ENCODE data around the gene DLEU7.

DLEU7 gene

GRCh38 chr13:50843257-50844083 is at the start of gene DLEU7:
TSS of gene DLEU7 (minus strand) at chr13:50843692. CDS start at chr13:50843646, 46 bp downstream.
- DNase-seq: no peak

DNA sequence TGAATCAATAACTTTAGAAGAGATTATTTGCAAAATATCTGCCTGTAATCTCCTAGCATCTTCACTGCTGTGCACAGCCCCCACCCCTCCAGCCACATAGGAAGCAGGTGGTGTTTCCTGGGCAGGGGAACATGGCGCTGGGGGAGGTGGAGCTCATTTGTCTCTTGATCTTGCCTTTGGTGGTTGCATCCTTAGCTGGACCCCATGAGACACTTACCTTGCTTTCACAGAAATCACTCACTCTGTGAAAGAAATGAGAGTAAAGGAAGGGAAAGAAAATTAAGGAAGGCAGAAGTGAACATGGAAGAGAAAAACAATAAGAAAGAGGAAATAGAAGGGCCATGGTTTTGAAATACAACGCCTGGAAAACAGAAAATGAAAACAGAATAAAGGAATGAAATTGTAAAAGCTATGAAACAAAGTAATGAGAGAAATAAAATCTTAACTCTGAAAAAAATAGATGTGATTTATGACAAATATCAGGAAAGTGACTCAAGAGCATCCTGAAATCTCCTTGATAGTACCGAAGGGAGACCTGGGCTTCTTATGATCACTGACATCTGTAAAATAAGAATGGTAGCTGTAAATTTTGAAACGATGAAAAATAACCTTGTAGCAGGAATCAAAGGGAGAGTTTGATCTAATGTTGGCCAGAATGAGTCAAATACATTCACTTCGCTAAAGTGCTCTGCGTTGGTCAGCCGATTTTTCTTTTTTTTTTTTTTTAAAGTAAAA is 48.9 kb upstream of the DLEU7 start:
- peak; percentile 48 for DNase-seq

GRCh38 chr13:50891206-50891605 is 47.7 kb upstream of the DLEU7 start:
- no peak for DNase-seq

DNA sequence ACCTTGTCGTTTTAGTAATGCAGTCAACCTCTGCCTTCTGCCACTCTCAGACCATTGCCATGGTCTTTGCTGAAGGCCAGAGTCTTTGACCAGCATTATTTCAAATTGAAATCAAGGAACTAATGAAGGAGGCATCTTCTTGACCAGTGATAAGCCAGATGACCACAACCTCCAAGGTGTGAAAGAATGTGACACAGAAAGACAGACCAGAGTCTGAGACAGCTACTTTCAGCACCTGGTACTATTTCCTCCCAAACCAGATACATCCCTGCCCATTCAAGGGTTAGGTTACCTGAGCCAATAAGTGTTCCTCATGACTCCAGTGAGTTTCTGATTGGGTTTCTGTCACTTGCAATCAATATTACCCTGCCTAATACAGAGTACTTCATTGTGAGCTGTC is 45.8 kb upstream of the DLEU7 start:
- DNase-seq: no peak

DNA sequence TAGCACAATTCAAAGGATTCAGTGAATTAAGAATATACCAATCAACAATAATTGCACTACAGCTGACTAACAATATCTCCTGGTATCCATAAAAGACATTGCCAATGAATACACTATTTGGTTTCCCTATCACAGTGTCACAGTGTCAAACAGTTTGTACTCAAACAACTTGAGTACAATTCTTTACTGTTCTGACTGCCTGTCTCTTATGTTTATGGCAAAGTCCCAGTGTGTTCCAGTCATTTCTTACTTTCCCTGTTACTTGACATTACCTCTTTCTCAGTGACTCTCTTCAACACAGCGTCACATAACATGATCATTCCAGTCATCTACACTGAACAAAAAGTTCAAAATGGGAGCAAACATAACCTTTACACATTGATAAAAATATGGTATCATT is 44.9 kb upstream of the DLEU7 start:
- DNase-seq: no peak

DNA sequence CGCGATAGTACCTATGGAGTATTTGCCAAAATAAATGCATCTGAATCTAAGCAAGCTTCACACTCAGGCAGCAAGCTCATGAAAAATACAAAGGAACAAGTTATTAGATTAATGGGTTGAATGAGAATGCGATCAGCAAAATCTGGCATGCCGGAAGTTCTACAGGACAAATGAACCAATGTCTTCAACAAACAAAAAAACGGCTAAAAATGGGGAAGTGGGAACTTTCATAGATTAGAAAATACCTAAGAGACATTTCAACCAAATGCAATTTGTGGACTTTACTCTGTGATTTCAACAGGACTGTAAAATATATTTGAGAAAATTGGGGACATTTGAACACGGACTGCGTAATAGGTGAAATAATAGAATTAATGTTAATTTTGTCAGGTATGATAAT is 43.7 kb upstream of the DLEU7 start:
- DNase-seq: peak; percentile 56

DNA sequence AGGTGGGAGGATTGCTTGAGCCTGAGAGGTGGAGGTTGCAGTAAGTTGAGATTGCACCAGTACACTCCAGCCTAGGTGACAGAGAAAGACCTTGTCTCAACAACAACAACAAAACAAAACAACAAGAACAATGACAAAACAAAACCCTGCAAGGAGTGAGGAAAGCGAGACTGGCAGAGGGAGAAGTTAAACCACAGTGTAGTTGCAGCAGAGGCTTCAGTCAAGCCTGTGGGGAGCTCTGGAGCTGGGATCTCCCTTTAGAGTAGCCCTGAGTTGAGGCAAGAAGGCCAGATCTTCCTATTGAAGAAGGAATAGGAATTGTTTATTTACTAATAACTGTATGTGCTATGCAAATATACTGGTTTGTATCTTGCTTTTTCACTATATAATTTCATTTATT is 40.8 kb upstream of the DLEU7 start:
- peak; percentile 54 for DNase-seq

GRCh38 chr13:50883728-50884127 is 40.2 kb upstream of the DLEU7 start:
- no peak for DNase-seq

DNA sequence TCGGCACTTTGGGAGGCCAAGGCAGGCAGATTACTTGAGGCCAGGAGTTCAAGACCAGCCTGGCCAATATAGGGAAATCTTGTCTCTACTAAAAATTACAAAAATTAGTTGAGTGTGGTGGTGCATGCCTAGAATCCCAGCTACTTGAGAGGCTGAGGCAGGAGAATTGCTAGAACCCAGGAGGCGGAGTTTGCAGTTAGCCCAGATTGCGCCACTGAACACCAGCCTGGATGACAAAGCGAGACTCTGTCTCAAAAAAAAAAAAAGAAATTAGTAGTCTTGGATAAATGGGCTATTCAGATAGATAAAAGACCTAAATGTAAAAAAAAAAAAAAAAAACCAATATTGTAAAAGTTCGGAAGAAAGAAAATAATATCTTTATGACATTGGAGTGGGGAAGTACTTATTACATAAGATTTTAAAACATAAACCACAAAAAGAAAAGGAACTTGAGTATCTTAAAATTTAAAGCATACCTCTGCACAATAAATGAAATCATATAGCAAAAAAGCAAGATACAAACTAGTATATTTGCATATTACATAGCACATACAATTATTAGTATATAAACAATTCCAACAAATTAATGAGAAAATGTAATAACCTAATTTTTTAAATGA is 39.4 kb upstream of the DLEU7 start:
- peak; percentile 25 for DNase-seq

DNA sequence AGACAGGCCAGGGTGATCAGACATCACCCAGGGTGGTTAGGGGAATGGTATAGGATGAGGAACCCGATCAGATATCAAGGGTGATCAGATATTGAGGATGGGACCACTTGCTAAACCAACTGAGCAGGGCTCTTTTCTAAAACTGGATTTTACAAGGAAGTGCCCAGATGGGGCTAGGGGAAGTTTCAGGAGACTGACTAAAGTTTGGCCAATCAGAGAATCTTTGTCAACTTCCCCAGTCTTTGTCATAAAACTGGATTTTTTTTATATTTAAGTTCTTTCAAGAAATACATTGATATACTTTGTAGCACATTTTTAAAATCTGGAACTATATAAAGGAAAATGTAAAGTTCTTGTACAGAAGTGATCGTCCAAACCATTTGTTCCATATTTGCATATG is 30.5 kb upstream of the DLEU7 start:
- peak; percentile 17 for DNase-seq

DNA sequence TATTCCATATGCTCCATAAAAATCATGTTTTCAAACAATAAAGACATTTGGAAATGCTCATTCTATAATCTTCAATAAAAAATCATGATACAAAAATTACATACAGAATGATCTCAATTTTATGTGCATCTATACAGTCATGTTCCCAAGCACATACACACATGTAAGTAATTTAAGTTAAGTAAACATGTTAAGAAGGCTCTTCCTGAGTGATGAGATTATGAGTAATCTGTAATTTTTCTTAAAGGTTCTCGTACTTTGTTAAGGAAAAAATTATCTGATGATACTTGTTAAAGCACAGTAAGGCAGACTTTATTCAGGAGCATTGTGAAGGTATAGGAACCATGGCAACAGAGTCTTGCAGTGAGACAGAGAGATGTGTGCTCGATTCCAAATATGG is 30.0 kb upstream of the DLEU7 start:
- no peak for DNase-seq

GRCh38 chr13:50871405-50871804 is 27.9 kb upstream of the DLEU7 start:
- no peak for DNase-seq

DNA sequence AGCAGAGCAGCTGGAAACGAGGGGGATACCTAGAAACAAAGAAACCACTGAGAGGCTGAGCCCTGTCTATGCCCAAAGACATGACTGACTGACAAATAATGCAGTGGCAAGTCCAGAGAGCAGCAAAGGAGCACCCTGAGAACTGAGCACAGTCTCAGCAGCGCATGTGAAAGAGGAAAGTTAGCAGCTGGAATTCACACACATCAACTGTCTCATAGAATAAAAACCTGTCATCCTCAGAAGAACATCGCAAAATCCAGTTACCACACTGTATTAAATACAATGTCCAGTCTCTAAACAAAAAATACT is 24.1 kb upstream of the DLEU7 start:
- DNase-seq: no peak

DNA sequence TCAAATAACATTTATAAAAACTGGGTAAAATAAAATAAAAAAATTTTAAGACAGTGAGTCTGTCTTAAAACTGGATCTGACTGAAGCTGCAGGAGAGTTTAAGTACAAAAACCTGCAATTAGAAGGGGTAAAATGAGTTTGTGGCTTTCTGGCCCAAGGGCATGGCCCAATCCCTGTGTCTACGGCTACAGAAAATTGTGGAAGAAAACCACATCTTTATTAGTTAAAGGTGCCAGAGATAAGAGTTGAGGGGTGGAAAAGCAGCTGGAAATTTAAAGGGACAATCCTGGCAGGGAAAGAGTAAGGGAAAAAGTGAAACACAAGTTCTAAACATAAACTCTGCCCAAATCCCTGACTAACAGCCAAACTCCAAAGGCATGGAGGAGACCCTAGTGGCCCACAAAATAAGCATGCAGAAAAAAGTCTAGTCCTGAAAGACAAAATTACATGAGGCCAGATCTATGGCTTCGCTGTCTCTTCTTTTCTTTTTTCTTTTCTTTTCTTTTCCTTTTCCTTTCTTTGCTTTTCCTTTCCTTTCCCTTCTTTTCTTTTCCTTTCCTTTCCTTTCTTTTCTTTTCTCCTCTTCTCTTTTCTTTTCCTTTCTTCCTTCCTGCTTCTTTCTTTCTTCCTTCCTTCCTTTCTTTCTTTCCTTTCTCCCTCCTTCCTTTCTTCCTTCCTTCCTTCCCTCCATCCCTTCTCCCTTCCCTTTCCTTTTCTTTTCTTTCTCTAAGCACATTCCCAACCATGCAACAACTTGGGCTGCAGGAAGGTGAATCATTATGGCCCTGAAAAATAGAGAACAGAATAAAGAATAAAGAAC is 23.5 kb upstream of the DLEU7 start:
- no peak for DNase-seq

GRCh38 chr13:50864492-50864891 is 21.0 kb upstream of the DLEU7 start:
- no peak for DNase-seq

GRCh38 chr13:50855681-50856080 is 12.2 kb upstream of the DLEU7 start:
- no peak for DNase-seq

DNA sequence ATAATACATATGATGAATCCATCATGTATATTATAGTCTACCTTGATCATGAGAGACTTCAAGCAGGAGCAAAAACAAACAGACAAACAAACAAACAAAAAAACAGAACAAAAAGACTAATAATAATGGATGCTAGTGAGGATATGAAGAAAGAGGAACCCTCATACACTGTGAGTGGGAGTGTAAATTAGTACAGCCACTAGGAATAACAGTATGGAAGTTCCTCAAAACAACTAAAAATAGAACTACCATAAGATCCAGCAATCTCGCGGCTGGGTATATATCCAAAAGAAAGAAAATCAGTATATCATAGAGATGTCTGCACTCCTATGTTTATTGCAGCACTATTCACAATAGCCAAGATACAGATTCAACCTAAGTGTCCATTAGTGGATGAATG is 7.0 kb upstream of the DLEU7 start:
- peak; percentile 71 for DNase-seq

DNA sequence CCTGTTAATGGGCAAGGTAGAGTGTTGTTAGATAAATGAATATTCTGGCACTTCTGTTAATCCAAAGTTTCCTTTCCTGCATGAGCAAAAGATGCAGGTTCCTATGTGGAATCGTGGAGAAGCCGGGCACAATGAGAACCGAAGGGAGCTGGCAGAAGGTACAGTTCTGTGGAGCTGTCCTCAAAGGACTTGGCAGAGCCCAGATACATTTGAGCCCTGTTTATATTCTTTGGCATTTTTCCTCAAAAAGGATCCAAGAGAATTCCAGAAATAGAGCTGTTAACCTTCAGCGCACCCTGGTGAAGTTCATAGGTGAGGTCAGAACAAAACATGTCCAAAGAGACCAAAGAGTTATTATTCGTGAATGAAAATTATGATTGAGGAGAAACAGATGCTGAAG is 4.0 kb upstream of the DLEU7 start:
- no peak for DNase-seq

GRCh38 chr13:50846861-50847475 is 3.5 kb upstream of the DLEU7 start:
- no peak for DNase-seq

GRCh38 chr13:50845211-50845610 is 1.7 kb upstream of the DLEU7 start:
- DNase-seq: peak; percentile 10

GRCh38 chr13:50844084-50844875 is 788 bp upstream of the DLEU7 start:
- DNase-seq: no peak

DNA sequence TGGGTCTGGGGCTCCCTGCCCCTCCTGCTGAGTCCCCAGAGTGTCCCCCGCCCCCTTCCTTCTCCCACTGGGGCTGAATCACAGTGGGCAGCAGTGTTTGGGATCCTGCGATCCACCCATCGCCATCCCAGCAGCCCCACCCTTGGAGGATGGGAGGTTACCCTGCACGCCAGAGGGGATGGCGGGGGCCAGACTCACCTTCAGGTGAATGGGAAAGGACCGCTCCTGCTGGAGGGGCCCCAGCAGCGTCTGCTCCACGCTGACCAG is 569 bp downstream of the DLEU7 start:
- DNase-seq: no peak
